Measurements from ENCODE around the gene ATRNL1. TPM values are rescaled to one million over a fixed set of nuclear protein-coding genes. Genes with fewer than 3 reads are reported as not detected.

The ATRNL1 gene
- total RNA-seq, 1 experiment from 2014 or later: 28.7 TPM

DNA sequence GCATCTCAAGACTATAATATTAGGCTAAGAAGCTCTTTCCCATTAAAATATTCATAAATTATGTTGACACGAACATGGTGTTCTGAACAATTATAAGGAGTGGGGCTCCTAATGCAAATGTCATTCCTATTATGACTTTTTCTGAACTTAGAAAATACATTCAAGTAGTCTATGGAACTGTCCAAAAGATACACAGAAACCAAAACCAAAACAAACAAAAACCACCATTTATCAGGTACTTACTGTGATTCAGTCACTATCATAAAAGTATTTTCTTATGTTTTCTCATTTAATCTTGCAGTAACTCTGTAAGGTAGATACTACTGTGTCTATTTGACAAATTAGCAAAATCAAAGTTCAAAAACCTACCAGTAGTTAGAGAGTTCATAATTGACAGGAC is 773.0 kb downstream of the ATRNL1 start (continued):
- TF ChIP-seq, protein P1, sequence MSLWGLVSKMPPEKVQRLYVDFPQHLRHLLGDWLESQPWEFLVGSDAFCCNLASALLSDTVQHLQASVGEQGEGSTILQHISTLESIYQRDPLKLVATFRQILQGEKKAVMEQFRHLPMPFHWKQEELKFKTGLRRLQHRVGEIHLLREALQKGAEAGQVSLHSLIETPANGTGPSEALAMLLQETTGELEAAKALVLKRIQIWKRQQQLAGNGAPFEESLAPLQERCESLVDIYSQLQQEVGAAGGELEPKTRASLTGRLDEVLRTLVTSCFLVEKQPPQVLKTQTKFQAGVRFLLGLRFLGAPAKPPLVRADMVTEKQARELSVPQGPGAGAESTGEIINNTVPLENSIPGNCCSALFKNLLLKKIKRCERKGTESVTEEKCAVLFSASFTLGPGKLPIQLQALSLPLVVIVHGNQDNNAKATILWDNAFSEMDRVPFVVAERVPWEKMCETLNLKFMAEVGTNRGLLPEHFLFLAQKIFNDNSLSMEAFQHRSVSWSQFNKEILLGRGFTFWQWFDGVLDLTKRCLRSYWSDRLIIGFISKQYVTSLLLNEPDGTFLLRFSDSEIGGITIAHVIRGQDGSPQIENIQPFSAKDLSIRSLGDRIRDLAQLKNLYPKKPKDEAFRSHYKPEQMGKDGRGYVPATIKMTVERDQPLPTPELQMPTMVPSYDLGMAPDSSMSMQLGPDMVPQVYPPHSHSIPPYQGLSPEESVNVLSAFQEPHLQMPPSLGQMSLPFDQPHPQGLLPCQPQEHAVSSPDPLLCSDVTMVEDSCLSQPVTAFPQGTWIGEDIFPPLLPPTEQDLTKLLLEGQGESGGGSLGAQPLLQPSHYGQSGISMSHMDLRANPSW (CRISPR knock-in tag; conservative IDR thresholded peaks at IDR 0.05; ENCODE audit: low read depth): no peak
- TF ChIP-seq NR2C2 (CRISPR knock-in tag; IDR thresholded peaks at IDR 0.05) (no peak), JUN (CRISPR knock-in tag; IDR thresholded peaks at IDR 0.05) (no peak)

DNA sequence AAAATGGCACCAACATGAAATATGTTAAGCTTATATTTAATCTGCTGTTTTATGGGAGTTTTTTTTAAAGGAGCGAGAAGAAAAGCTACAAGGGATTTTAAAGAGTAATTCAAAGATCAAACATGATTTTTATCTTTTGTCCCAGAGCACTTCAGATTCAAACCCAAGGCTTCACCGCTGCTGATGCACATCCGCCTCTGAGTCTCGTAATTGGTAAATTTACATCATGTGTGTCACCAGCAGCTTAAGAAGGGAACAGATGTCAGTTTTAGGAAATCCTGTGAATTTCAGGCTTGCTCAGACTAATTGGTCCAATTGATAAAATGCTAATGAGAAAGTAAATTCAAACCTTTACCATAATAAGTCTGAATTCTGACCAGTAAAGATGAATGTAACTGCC is 773.5 kb downstream of the ATRNL1 start:
- Mint-ChIP-seq H3K27me3 (ENCODE audit: low read depth) (no peaks in the 10 kb centered on the region), H3K4me1 (no peaks in the 10 kb centered on the region), H3K4me3 (no peak overlapping the region), H3K36me3 (no peaks in the 10 kb centered on the region), H3K9me3 (no peaks in the 10 kb centered on the region), H3K27ac (no peak overlapping the region)
- ChIA-PET POLR2A (no interaction called here), CTCF (no interaction called here)
- TF ChIP-seq, protein P2, sequence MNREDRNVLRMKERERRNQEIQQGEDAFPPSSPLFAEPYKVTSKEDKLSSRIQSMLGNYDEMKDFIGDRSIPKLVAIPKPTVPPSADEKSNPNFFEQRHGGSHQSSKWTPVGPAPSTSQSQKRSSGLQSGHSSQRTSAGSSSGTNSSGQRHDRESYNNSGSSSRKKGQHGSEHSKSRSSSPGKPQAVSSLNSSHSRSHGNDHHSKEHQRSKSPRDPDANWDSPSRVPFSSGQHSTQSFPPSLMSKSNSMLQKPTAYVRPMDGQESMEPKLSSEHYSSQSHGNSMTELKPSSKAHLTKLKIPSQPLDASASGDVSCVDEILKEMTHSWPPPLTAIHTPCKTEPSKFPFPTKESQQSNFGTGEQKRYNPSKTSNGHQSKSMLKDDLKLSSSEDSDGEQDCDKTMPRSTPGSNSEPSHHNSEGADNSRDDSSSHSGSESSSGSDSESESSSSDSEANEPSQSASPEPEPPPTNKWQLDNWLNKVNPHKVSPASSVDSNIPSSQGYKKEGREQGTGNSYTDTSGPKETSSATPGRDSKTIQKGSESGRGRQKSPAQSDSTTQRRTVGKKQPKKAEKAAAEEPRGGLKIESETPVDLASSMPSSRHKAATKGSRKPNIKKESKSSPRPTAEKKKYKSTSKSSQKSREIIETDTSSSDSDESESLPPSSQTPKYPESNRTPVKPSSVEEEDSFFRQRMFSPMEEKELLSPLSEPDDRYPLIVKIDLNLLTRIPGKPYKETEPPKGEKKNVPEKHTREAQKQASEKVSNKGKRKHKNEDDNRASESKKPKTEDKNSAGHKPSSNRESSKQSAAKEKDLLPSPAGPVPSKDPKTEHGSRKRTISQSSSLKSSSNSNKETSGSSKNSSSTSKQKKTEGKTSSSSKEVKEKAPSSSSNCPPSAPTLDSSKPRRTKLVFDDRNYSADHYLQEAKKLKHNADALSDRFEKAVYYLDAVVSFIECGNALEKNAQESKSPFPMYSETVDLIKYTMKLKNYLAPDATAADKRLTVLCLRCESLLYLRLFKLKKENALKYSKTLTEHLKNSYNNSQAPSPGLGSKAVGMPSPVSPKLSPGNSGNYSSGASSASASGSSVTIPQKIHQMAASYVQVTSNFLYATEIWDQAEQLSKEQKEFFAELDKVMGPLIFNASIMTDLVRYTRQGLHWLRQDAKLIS (CRISPR knock-in tag; IDR thresholded peaks at IDR 0.05; ENCODE audit: borderline replicate concordance): no peak
- ATAC-seq (no peak), DNase-seq (ENCODE audit: low spot score) (no peak)

DNA sequence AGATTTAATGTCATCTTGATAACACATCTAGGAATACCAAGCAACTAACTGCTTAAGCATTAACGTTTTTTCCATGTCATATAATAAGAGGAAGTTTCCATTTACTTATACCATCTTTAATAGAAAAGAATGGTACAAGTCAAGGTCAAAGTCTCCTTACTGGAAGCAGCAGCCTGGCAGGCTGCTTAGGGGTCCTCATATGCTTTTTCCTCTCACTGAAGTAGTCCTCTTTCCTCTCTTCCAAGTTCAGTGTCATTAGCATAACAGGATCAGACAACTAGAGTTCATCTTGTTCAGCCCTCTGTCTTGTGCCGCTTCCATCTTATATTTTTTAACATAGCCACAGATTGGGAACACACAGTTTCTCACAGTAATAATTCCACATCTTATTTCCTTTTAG is 774.1 kb downstream of the ATRNL1 start:
- POLR2A ChIA-PET: no interaction called here
- CTCF ChIA-PET: no interaction called here
- DNase-seq (ENCODE audit: low spot score) (no peak), ATAC-seq (no peak; the same call in 1 of the 2 replicates)
- Mint-ChIP-seq H3K36me3 (no peaks in the 10 kb centered on the region), H3K9me3 (no peaks in the 10 kb centered on the region), H3K27me3 (ENCODE audit: low read depth) (no peaks in the 10 kb centered on the region), H3K4me1 (no peaks in the 10 kb centered on the region), H3K4me3 (no peak overlapping the region), H3K27ac (peak overlapping the region; percentile 45; the same call in 1 of the 2 replicates)
- TF ChIP-seq NFYB (CRISPR knock-in tag; conservative IDR thresholded peaks at IDR 0.05; ENCODE audit: low read depth) (no peak), ETV6 (CRISPR knock-in tag; IDR thresholded peaks at IDR 0.05) (no peak), ZNF317 (CRISPR knock-in tag; IDR thresholded peaks at IDR 0.05; ENCODE audit: borderline replicate concordance, low read depth) (no peak), RELA (CRISPR knock-in tag; IDR thresholded peaks at IDR 0.05; ENCODE audit: borderline replicate concordance) (no peak), JAZF1 (CRISPR knock-in tag; IDR thresholded peaks at IDR 0.05) (no peak)
- TF ChIP-seq, protein P3, sequence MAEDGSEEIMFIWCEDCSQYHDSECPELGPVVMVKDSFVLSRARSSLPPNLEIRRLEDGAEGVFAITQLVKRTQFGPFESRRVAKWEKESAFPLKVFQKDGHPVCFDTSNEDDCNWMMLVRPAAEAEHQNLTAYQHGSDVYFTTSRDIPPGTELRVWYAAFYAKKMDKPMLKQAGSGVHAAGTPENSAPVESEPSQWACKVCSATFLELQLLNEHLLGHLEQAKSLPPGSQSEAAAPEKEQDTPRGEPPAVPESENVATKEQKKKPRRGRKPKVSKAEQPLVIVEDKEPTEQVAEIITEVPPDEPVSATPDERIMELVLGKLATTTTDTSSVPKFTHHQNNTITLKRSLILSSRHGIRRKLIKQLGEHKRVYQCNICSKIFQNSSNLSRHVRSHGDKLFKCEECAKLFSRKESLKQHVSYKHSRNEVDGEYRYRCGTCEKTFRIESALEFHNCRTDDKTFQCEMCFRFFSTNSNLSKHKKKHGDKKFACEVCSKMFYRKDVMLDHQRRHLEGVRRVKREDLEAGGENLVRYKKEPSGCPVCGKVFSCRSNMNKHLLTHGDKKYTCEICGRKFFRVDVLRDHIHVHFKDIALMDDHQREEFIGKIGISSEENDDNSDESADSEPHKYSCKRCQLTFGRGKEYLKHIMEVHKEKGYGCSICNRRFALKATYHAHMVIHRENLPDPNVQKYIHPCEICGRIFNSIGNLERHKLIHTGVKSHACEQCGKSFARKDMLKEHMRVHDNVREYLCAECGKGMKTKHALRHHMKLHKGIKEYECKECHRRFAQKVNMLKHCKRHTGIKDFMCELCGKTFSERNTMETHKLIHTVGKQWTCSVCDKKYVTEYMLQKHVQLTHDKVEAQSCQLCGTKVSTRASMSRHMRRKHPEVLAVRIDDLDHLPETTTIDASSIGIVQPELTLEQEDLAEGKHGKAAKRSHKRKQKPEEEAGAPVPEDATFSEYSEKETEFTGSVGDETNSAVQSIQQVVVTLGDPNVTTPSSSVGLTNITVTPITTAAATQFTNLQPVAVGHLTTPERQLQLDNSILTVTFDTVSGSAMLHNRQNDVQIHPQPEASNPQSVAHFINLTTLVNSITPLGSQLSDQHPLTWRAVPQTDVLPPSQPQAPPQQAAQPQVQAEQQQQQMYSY (CRISPR knock-in tag; IDR thresholded peaks at IDR 0.05): no peak
- TF ChIP-seq, protein P4, sequence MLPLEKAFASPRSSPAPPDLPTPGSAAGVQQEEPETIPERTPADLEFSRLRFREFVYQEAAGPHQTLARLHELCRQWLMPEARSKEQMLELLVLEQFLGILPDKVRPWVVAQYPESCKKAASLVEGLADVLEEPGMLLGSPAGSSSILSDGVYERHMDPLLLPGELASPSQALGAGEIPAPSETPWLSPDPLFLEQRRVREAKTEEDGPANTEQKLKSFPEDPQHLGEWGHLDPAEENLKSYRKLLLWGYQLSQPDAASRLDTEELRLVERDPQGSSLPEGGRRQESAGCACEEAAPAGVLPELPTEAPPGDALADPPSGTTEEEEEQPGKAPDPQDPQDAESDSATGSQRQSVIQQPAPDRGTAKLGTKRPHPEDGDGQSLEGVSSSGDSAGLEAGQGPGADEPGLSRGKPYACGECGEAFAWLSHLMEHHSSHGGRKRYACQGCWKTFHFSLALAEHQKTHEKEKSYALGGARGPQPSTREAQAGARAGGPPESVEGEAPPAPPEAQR (CRISPR knock-in tag; IDR thresholded peaks at IDR 0.05): no peak
- TF ChIP-seq, protein P5, sequence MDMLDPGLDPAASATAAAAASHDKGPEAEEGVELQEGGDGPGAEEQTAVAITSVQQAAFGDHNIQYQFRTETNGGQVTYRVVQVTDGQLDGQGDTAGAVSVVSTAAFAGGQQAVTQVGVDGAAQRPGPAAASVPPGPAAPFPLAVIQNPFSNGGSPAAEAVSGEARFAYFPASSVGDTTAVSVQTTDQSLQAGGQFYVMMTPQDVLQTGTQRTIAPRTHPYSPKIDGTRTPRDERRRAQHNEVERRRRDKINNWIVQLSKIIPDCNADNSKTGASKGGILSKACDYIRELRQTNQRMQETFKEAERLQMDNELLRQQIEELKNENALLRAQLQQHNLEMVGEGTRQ (CRISPR knock-in tag; IDR thresholded peaks at IDR 0.05): no peak
- TF ChIP-seq, protein P6, sequence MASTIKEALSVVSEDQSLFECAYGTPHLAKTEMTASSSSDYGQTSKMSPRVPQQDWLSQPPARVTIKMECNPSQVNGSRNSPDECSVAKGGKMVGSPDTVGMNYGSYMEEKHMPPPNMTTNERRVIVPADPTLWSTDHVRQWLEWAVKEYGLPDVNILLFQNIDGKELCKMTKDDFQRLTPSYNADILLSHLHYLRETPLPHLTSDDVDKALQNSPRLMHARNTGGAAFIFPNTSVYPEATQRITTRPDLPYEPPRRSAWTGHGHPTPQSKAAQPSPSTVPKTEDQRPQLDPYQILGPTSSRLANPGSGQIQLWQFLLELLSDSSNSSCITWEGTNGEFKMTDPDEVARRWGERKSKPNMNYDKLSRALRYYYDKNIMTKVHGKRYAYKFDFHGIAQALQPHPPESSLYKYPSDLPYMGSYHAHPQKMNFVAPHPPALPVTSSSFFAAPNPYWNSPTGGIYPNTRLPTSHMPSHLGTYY (CRISPR knock-in tag; IDR thresholded peaks at IDR 0.05): no peak
